ENCODE measurements around the gene DCDC1. TPM values are rescaled to one million over a fixed set of nuclear protein-coding genes. Genes with fewer than 3 reads are reported as not detected.

The DCDC1 gene
- total and polyA plus RNA-seq, 9 donors: 0.16 to 18.4 (median 1.5) TPM

GRCh38 chr11:30855383-30856006 is 514.0 kb downstream of the DCDC1 start:
- no peaks in the 10 kb centered on the region for H3K4me1 ChIP-seq (ENCODE audit: insufficient read depth)
- no peaks in the 10 kb centered on the region for H3K36me3 ChIP-seq
- H3K9me3 ChIP-seq: no peaks in the 10 kb centered on the region
- no peak overlapping the region for H3K27ac ChIP-seq
- no peak for DNase-seq
- TF ChIP-seq CTCF (IDR thresholded peaks at IDR 0.05) (no peak), POLR2A (IDR thresholded peaks at IDR 0.05) (no peak)
- no peaks in the 10 kb centered on the region for H3K27me3 ChIP-seq
- intact Hi-C loops (cut with DNase I): no loop called here
- no peak overlapping the region for H3K4me3 ChIP-seq
- 36 to 42% (median 40%) methylated on average over 5 of the region's 5 CpGs for WGBS, 3 donors

GRCh38 chr11:30853439-30853838 is 516.1 kb downstream of the DCDC1 start:
- intact Hi-C loops (cut with DNase I): loop anchor here in 1 of 4 donors (5.0 kb wide), 1 partner anchor 506 kb away; no protein-coding TSS in a partner anchor
- DNase-seq: no peak
- Histone ChIP-seq H3K4me1 (ENCODE audit: insufficient read depth) (no peaks in the 10 kb centered on the region), H3K27me3 (no peaks in the 10 kb centered on the region), H3K4me3 (no peak overlapping the region), H3K9me3 (no peaks in the 10 kb centered on the region), H3K27ac (no peak overlapping the region), H3K36me3 (no peaks in the 10 kb centered on the region)
- TF ChIP-seq POLR2A (IDR thresholded peaks at IDR 0.05) (no peak), CTCF (IDR thresholded peaks at IDR 0.05) (no peak), EP300 (IDR thresholded peaks at IDR 0.05) (no peak)

GRCh38 chr11:30852645-30853044 is 516.9 kb downstream of the DCDC1 start:
- intact Hi-C loops (cut with DNase I): loop anchor here in 1 of 4 donors (5.0 kb wide), 1 partner anchor 505 kb away; no protein-coding TSS in a partner anchor
- TF ChIP-seq EP300 (IDR thresholded peaks at IDR 0.05): no peak
- TF ChIP-seq POLR2A (IDR thresholded peaks at IDR 0.05): no peak
- no peak for TF ChIP-seq CTCF (IDR thresholded peaks at IDR 0.05)
- Histone ChIP-seq H3K36me3 (no peaks in the 10 kb centered on the region), H3K9me3 (no peaks in the 10 kb centered on the region), H3K4me3 (no peak overlapping the region), H3K4me1 (ENCODE audit: insufficient read depth) (no peaks in the 10 kb centered on the region), H3K27ac (no peak overlapping the region), H3K27me3 (no peaks in the 10 kb centered on the region)
- DNase-seq: no peak
- 90 to 94% (median 93%) methylated on average over 4 of the region's 4 CpGs for WGBS, 3 donors

- intact Hi-C loops (cut with DNase I): loop anchor here in 1 of 4 donors (5.0 kb wide), 1 partner anchor 505 kb away; no protein-coding TSS in a partner anchor
- WGBS, 3 donors: 84 to 93% (median 89%) methylated on average over 1 of the region's 1 CpG
- no peak for DNase-seq
- no peaks in the 10 kb centered on the region for H3K36me3 ChIP-seq
- TF ChIP-seq POLR2A (IDR thresholded peaks at IDR 0.05) (no peak), CTCF (IDR thresholded peaks at IDR 0.05) (no peak), EP300 (IDR thresholded peaks at IDR 0.05) (no peak)
- H3K9me3 ChIP-seq: no peaks in the 10 kb centered on the region
- no peak overlapping the region for H3K27ac ChIP-seq
- no peaks in the 10 kb centered on the region for H3K27me3 ChIP-seq
- no peaks in the 10 kb centered on the region for H3K4me1 ChIP-seq (ENCODE audit: insufficient read depth)
- no peak overlapping the region for H3K4me3 ChIP-seq
Measured at GRCh38 chr11:30852091-30852490, 517.4 kb downstream of the DCDC1 start.
